GM12878 (cell line): ENCODE measurements around the gene KCNIP3. TPM values are rescaled to one million over a fixed set of nuclear protein-coding genes. Genes with fewer than 3 reads are reported as not detected.
"Not testable (repeated sequence)": the region's sequence is repeated elsewhere in the genome, so short reads cannot be mapped to it uniquely, and the experiment has no call there.

Source experiments
- ATAC-seq: fragments of 200-7000 bp; cut with Tn5 transposase; 3 replicates; pipeline ENCODE4 v1.9.1; 2020; ENCODE audit warnings: mild to moderate bottlenecking, moderate library complexity
- BruUV-seq: library from RNA; stranded (reverse); fragments of 400-500 nt; replicated peaks from 2 replicates; lab custom pipeline; 2021; lab: Mats Ljungman, UMichigan
- CTCF ChIA-PET: fragments of 300-600 bp; sonication (Branson Sonifier 250); formaldehyde crosslinking; extraction: SDS; loops from one replicate; lab custom pipeline; 2021; ENCODE audit warnings: inconsistent platforms; lab: Yijun Ruan, JAX
- POLR2A ChIA-PET: fragments of 350-600 bp; formaldehyde crosslinking; extraction: SDS; loops from one replicate; lab custom pipeline; 2021; ENCODE audit warnings: inconsistent platforms; lab: Charles Lee
- RAD21 ChIA-PET: fragments of 300-600 bp; sonication (Branson Sonifier 250); formaldehyde crosslinking; loops from one replicate; lab custom pipeline; 2023; ENCODE audit warnings: antibody characterized with exemption; ENCODE audit not compliant: unreplicated experiment; lab: Charles Lee
- SMC1A ChIA-PET: fragments of 300-600 bp; sonication (Branson Sonifier 250); formaldehyde crosslinking; loops from one replicate; lab custom pipeline; 2023; ENCODE audit not compliant: unreplicated experiment, uncharacterized antibody; lab: Charles Lee
- DNase-seq: peaks from one replicate; pipeline ENCODE4 v3.0.0-alpha.2; 2011; ENCODE audit warnings: low read depth, low spot score
- FAIRE-seq: peaks from 3 replicates; lab custom pipeline; 2011; peaks lifted over from hg19 to GRCh38; lab: Jason Lieb, UNC
- H2AFZ ChIP-seq: 2 replicates; pipeline ENCODE4 v1.6.0; 2011; ENCODE audit warnings: low read depth, low read length, control low read depth; ENCODE audit not compliant: control insufficient read depth
- H3K27ac ChIP-seq: 2 replicates; pipeline ENCODE4 v1.5.1; 2011; ENCODE audit warnings: control low read depth; ENCODE audit not compliant: control insufficient read depth, insufficient read depth
- H3K27me3 ChIP-seq, 2 experiments: replicated peaks in 1 of 2; 2 replicates each; pipeline versions ENCODE4 v1.6.0 to v1.6.1; 2011; ENCODE audit warnings: low read length in 1 of 2; ENCODE audit not compliant: control insufficient read depth in 2 of 2, insufficient read depth in 2 of 2
- H3K36me3 ChIP-seq, 2 experiments: 2 replicates each; pipeline ENCODE4 v1.5.1; 2011; ENCODE audit warnings: low read length in 1 of 2; ENCODE audit not compliant: control insufficient read depth in 2 of 2, insufficient read depth in 2 of 2
- H3K4me1 ChIP-seq: 2 replicates; pipeline ENCODE4 v1.6.1; 2011; ENCODE audit warnings: mild to moderate bottlenecking, low read length, moderate library complexity, mixed read lengths; ENCODE audit not compliant: control insufficient read depth, insufficient read depth
- H3K4me2 ChIP-seq: 2 replicates; pipeline ENCODE4 v1.6.0; 2011; ENCODE audit warnings: control low read depth; ENCODE audit not compliant: control insufficient read depth, insufficient read depth
- H3K4me3 ChIP-seq: fragments of 200-600 bp; sonication (generic); 2 replicates; pipeline ENCODE4 v1.5.1; 2016
- H3K79me2 ChIP-seq: 2 replicates; pipeline ENCODE4 v1.6.0; 2011; ENCODE audit warnings: low read length; ENCODE audit not compliant: control insufficient read depth, insufficient read depth
- H3K9ac ChIP-seq: 2 replicates; pipeline ENCODE4 v1.8.0; 2011; ENCODE audit warnings: low read length, control low read depth, mixed read lengths; ENCODE audit not compliant: control insufficient read depth, insufficient read depth
- H3K9me3 ChIP-seq: replicated peaks from 3 replicates; pipeline ENCODE4 v1.5.1; 2011; ENCODE audit warnings: mild to moderate bottlenecking, low read length; ENCODE audit not compliant: control insufficient read depth, insufficient read depth
- H4K20me1 ChIP-seq: 2 replicates; pipeline ENCODE4 v1.6.0; 2011; ENCODE audit not compliant: control insufficient read depth, insufficient read depth
- GABPA ChIP-seq: IDR thresholded peaks from 2 replicates; pipeline ENCODE4 v1.6.1; 2014; ENCODE audit warnings: antibody characterized with exemption, low read depth, mild to moderate bottlenecking, inconsistent platforms
- HCFC1 ChIP-seq: fragments of 150-350 bp; IDR thresholded peaks from 2 replicates; pipeline ENCODE4 v1.6.1; 2014; ENCODE audit warnings: low read length
- HDAC2 ChIP-seq: fragments of 200-600 bp; sonication (generic); IDR thresholded peaks from 2 replicates; pipeline ENCODE4 v1.6.1; 2017
- MTA2 ChIP-seq: fragments of 450-650 bp; IDR thresholded peaks from 2 replicates; pipeline ENCODE4 v1.6.1; 2016; ENCODE audit warnings: low read depth, mild to moderate bottlenecking, moderate library complexity
- NFYA ChIP-seq: IDR thresholded peaks from 2 replicates; pipeline ENCODE4 v1.6.1; 2011; ENCODE audit warnings: low read depth, mild to moderate bottlenecking, low read length, improper control_type of control experiment, borderline replicate concordance
- NR2F1 ChIP-seq: fragments of 450-650 bp; conservative IDR thresholded peaks from 2 replicates; pipeline ENCODE4 v1.6.1; 2017; ENCODE audit warnings: mild to moderate bottlenecking
- RAD21 ChIP-seq: IDR thresholded peaks from 2 replicates; pipeline ENCODE4 v1.6.1; 2011; ENCODE audit warnings: mild to moderate bottlenecking, low read depth, low read length, moderate library complexity; ENCODE audit not compliant: insufficient read depth
- ZNF384 ChIP-seq: IDR thresholded peaks from 2 replicates; pipeline ENCODE4 v1.6.1; 2012; ENCODE audit warnings: low read depth, mild to moderate bottlenecking, low read length, improper control_type of control experiment, borderline replicate concordance
- WGBS: methylation state at CpG from one replicate; pipeline ENCODE4 v1.1.6; 2016; ENCODE audit warnings: low lambda C conversion rate; ENCODE audit not compliant: insufficient replicate concordance, insufficient coverage; ENCODE audit errors: missing lambda C conversion rate; 5-methylcytosine and 5-hydroxymethylcytosine counted together
- in situ Hi-C: fragments of 300-500 bp; cut with MboI; formaldehyde crosslinking; loops from 9 replicates; pipeline ENCODE4 v1.14.3; 2018; ENCODE audit warnings: mixed read lengths
- intact Hi-C: fragments of 100-400 bp; cut with micrococcal nuclease; formaldehyde crosslinking; loops from one replicate; pipeline ENCODE4 v1.14.2; 2022; ENCODE audit not compliant: unreplicated experiment
- polyA plus RNA-seq, 11 experiments: library from polyadenylated mRNA; depleted of rRNA in 4 of 11; unstranded in 6 of 11; stranded (reverse) in 5 of 11; fragments of >200 nt; fragmentation: Nextera tagmentation in 4 of 11; fragmentation: Illumina TruSeq in 1 of 11; extraction: Ambion mirVana in 4 of 11; extraction: Trizol in 1 of 11; gene quantifications; 1 replicate in 1 of 11; 2 replicates in 10 of 11; pipeline versions ENCODE4 v1.2.1 to v1.2.3, GENCODE V29; 2011 to 2016; ENCODE audit warnings: inconsistent platforms in 2 of 11, missing spikeins in 2 of 11, low read depth in 1 of 11
- total RNA-seq, 4 experiments: library from RNA; depleted of rRNA in 3 of 4; stranded (reverse); fragments of >200 nt in 3 of 4; fragmentation: Illumina TruSeq in 1 of 4; extraction: Trizol in 1 of 4; gene quantifications; 2 replicates each; pipeline versions ENCODE4 v1.2.1 to v1.2.3, GENCODE V29; 2013 to 2021
- TF ChIP-seq, protein P1 (sequence below): fragments of 450-650 bp; IDR thresholded peaks from 2 replicates; pipeline ENCODE4 v1.6.1; 2017; ENCODE audit warnings: borderline replicate concordance

KCNIP3 gene
- total and polyA plus RNA-seq, 10 of the 15 experiments (the other 5 are each of a cell fraction or from before 2014, with no cell fraction given) = not detected

- TF ChIP-seq, protein P1, sequence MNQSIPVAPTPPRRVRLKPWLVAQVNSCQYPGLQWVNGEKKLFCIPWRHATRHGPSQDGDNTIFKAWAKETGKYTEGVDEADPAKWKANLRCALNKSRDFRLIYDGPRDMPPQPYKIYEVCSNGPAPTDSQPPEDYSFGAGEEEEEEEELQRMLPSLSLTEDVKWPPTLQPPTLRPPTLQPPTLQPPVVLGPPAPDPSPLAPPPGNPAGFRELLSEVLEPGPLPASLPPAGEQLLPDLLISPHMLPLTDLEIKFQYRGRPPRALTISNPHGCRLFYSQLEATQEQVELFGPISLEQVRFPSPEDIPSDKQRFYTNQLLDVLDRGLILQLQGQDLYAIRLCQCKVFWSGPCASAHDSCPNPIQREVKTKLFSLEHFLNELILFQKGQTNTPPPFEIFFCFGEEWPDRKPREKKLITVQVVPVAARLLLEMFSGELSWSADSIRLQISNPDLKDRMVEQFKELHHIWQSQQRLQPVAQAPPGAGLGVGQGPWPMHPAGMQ = no peak
Observed at GRCh38 chr2:95269036-95269680, 28.0 kb upstream of the KCNIP3 start (continued).

GRCh38 chr2:95269745-95270144 is 27.4 kb upstream of the KCNIP3 start:
- FAIRE-seq, H3K4me2 ChIP-seq, intact Hi-C loops, in situ Hi-C loops, H3K4me3 ChIP-seq, H3K36me3 ChIP-seq, H3K9ac ChIP-seq, H3K4me1 ChIP-seq, DNase-seq, H4K20me1 ChIP-seq, H3K27me3 ChIP-seq, SMC1A ChIA-PET, POLR2A ChIA-PET, BruUV-seq, H3K27ac ChIP-seq, H3K79me2 ChIP-seq, ATAC-seq, H3K9me3 ChIP-seq, H2AFZ ChIP-seq, CTCF ChIA-PET: not testable (repeated sequence)
- RAD21 ChIA-PET = interaction anchor here (0.6 kb wide), 1 partner anchor 144 kb away, joined by 3 read pairs; no protein-coding TSS in a partner anchor
- whole genome bisulfite sequencing = 66% methylated on average over 3 of the region's 5 CpGs

- CTCF ChIA-PET = no interaction called here
- POLR2A ChIA-PET = no interaction called here
- RAD21 ChIA-PET = no interaction called here
- Histone ChIP-seq H3K9ac (no peak overlapping the region), H3K4me3 (no peak overlapping the region), H3K4me2 (no peak overlapping the region), H3K27ac (no peak overlapping the region), H3K4me1 (no peaks in the 10 kb centered on the region), H4K20me1 (no peaks in the 10 kb centered on the region), H3K27me3 (peaks cover 0 to 1% of the 10 kb centered on the region in 2 experiments; a peak in 2 of 4 replicates), H3K79me2 (no peaks in the 10 kb centered on the region), H2AFZ (no peak overlapping the region), H3K36me3 (no peaks in the 10 kb centered on the region), H3K9me3 (no peaks in the 10 kb centered on the region)
- in situ Hi-C loops (no loop called here), intact Hi-C loops (no loop called here)
- 34% methylated on average over 8 of the region's 8 CpGs for WGBS
- no TSS peak for BruUV-seq
- DNase-seq (no peak), FAIRE-seq (no peak), ATAC-seq (no peak)
- SMC1A ChIA-PET = no interaction called here
- no peak for TF ChIP-seq MTA2
- TF ChIP-seq ZNF384 = no peak
- no peak for TF ChIP-seq RAD21
- no peak for TF ChIP-seq NFYA
- TF ChIP-seq NR2F1 = no peak
- TF ChIP-seq HDAC2 = no peak
- no peak for TF ChIP-seq GABPA
- no peak for TF ChIP-seq HCFC1
Observed at GRCh38 chr2:95270541-95271081, 26.5 kb upstream of the KCNIP3 start.
